ENCODE measurements around the gene GCN1.
A peak's percentile ranks its signal among the peaks of the same experiment; 100 is the strongest.

Gene GCN1

DNA sequence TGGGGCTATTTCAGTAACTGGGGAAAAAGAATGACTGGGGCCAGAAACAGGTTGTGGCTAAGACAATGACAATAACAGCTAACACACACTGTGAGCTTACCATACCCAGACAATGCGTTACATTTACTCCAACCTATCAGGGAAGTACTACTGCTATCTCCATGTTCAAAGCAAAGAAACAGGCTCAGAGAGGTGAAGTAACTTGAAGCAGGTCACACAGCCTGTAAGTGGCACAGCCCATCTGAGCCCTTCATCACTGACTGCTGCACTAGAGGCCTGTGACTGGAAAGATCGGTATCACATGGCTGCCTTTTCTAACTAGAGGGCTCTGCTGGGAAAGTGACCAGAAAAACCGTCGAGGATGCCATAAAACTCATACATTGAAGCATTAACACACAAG lies 7.9 kb downstream of the GCN1 start:
- TF ChIP-seq, protein P1, sequence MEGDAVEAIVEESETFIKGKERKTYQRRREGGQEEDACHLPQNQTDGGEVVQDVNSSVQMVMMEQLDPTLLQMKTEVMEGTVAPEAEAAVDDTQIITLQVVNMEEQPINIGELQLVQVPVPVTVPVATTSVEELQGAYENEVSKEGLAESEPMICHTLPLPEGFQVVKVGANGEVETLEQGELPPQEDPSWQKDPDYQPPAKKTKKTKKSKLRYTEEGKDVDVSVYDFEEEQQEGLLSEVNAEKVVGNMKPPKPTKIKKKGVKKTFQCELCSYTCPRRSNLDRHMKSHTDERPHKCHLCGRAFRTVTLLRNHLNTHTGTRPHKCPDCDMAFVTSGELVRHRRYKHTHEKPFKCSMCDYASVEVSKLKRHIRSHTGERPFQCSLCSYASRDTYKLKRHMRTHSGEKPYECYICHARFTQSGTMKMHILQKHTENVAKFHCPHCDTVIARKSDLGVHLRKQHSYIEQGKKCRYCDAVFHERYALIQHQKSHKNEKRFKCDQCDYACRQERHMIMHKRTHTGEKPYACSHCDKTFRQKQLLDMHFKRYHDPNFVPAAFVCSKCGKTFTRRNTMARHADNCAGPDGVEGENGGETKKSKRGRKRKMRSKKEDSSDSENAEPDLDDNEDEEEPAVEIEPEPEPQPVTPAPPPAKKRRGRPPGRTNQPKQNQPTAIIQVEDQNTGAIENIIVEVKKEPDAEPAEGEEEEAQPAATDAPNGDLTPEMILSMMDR (conservative IDR thresholded peaks at IDR 0.05; ENCODE audit: low read depth): no peak
- H3K27ac ChIP-seq: no peak overlapping the region
- ChIA-PET POLR2A (ENCODE audit: low non-redundant PET) (no interaction called here), CTCF (no interaction called here)
- DNase-seq (ENCODE audit: low spot score): no peak

DNA sequence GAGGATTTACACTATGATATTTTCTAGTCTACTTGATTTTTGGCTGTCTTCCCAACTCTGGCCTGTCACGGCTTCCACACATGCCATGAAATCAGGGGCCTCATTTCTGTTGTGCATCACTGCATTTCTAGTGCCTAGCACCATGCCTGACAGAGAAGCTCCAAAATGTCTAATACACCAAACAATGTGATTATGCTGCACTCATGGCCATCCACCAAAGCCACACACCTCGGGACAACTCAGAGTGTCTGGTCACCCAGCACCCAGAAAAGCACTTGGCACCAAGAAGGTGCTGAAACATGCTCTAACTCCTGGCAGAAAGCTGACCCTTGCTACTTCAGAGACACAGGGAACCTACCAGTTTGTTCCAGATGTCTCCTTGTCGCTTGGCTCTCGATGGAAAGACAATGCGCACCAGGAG lies 11.3 kb downstream of the GCN1 start:
- TF ChIP-seq, protein P1 (conservative IDR thresholded peaks at IDR 0.05; ENCODE audit: low read depth): no peak
- H3K27ac ChIP-seq: peak overlapping the region; percentile 28
- no peak for DNase-seq (ENCODE audit: low spot score)
- POLR2A ChIA-PET (ENCODE audit: low non-redundant PET): no interaction called here
- CTCF ChIA-PET: interaction anchor here (0.6 kb wide), 1 partner anchor 394 kb away, joined by 5 read pairs; no protein-coding TSS in a partner anchor

DNA sequence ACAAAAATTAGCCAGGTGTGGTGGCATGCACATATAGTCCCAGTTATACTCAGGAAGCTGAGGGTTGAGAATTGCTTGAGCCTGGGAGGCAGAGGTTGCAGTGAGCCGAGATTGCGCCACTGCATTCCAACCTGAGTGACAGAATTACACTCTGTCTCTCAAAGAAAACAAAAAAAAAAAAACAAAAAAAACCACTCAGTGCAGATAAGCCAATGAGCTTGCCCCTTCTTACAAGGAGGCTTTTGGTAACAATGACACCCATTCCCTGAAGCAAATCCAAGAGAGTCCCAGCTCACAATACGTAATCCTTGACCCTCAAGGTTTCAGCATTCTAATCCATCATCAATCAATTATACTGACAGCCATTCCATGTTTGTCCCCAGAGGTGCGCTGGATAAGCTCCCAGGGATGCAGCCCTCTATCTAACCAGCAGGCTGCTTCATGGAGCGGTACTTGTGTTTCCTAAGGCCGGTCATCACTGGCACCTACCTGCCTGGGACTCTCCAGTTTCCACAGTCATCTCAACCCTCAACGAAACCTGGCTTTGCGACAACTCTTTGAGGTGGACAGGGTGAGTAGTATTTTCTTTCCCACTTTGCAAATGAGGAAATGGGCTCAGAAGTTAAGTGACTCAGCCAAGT lies 12.4 kb downstream of the GCN1 start:
- H3K27ac ChIP-seq: peak overlapping the region; percentile 60
- POLR2A ChIA-PET (ENCODE audit: low non-redundant PET): interaction anchor here (1.4 kb wide), 1 partner anchor 19 kb away, joined by 3 read pairs; the partner anchor contains the start of gene RPLP0
- DNase-seq (ENCODE audit: low spot score): peak; percentile 47
- TF ChIP-seq, protein P1 (conservative IDR thresholded peaks at IDR 0.05; ENCODE audit: low read depth): no peak
- CTCF ChIA-PET: no interaction called here

DNA sequence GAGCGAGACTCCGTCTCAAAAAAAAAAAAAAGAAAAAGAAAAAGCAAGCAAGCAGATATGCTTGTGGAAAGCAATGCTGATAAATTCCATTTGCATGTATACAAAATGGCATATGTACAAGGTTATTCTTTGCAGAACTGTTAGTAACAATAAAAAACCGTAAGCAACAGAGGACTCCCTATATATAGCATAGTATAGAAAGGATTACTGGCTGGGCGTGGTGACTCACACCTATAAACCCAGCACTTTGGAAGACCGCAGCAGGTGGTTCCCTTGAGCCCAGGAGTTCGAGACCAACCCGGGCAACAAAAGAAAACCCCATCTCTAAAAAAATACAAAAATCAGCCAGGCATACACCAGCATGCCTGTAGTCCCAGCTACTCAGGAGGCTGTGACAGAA lies 13.5 kb downstream of the GCN1 start:
- no peak for DNase-seq (ENCODE audit: low spot score)
- CTCF ChIA-PET: no interaction called here
- POLR2A ChIA-PET (ENCODE audit: low non-redundant PET): interaction anchor here (1.4 kb wide), 1 partner anchor 20 kb away, joined by 3 read pairs; the partner anchor contains the start of gene RPLP0
- H3K27ac ChIP-seq: no peak overlapping the region
- TF ChIP-seq, protein P1 (conservative IDR thresholded peaks at IDR 0.05; ENCODE audit: low read depth): no peak

DNA sequence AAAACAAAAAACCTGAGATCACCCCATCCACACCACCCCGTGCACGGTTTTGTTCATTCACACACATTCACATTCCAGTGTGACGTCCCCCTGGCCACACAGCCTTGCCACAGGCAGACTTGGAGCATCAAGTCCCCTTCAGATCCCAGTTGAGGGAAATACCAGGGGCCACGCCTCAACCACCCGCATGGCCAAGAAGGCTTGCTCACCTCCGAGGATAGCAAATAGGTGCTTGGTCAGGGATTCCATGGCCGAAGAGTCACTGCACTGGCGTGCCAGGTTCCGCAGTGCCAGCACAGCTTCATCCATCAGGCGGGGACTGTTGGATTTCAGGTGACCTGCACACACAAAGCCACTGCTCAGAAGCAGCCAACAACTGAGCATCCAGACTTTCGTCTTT lies 19.0 kb downstream of the GCN1 start:
- peak overlapping the region; percentile 23; the same call in 1 of the 2 replicates for H3K27ac ChIP-seq
- DNase-seq (ENCODE audit: low spot score): no peak
- ChIA-PET POLR2A (ENCODE audit: low non-redundant PET) (no interaction called here), CTCF (no interaction called here)
- TF ChIP-seq, protein P1 (conservative IDR thresholded peaks at IDR 0.05; ENCODE audit: low read depth): no peak

DNA sequence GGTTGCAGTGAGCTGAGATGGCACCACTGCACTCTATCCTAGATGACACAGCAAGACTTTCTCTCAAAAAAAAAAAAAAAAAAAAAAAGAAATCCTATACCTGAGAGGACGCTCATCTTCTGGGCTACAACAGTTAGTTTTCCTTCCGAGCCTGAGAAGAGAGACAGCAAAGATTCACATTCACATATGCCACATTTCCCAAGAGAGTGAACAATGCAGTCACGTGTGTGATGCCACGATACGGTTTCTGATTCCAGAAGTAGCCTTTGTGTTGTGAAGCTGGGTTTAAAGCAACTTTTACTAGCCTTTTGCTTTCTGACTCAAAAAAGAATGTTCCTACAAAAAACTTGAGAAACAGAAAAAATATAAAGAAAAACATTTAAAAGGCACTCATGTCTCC lies 19.5 kb downstream of the GCN1 start:
- POLR2A ChIA-PET (ENCODE audit: low non-redundant PET): interaction anchor here (0.6 kb wide), 1 partner anchor 32 kb away, joined by 6 read pairs; no protein-coding TSS in a partner anchor
- TF ChIP-seq, protein P1 (conservative IDR thresholded peaks at IDR 0.05; ENCODE audit: low read depth): no peak
- no peak overlapping the region for H3K27ac ChIP-seq
- DNase-seq (ENCODE audit: low spot score): no peak
- CTCF ChIA-PET: no interaction called here
